Peyer's patch (tissue), 4 donors: ENCODE measurements around the gene UBP1.

Source experiments
- CTCF ChIP-seq, 6 experiments: fragments of 450-650 bp in 4 of 6; fragments of 200-600 bp in 2 of 6; sonication (generic) in 1 of 6; IDR thresholded peaks; one replicate each; pipeline ENCODE4 v1.5.1; 2017 to 2019; ENCODE audit warnings: antibody characterized with exemption in 6 of 6, mild to moderate bottlenecking in 3 of 6, moderate library complexity in 1 of 6
- POLR2A ChIP-seq, 2 donors: fragments of 450-650 bp; IDR thresholded peaks; one replicate each; pipeline ENCODE4 v1.5.1; 2017; ENCODE audit warnings: antibody characterized with exemption in 2 of 2, mild to moderate bottlenecking in 2 of 2, moderate library complexity in 2 of 2

DNA sequence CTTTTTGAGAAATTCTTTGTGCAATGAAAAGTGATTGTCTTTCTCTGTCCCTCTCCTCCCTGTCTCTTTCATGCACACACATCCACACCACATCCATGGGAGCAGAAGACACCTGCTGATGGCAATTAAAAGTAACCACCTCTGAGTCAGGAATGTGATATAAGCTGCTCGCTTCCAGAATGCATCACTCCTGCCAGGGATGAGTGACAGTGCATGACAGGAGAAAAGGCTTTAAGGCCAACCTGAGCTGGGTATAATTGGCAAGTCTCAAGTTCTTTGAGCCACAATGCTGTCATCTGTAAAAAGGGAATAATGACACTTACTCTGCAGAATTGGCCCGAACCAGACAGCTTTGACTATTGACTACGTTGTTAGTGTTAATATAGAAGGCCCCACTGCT lies 59.6 kb downstream of the UBP1 start:
- TF ChIP-seq CTCF (IDR thresholded peaks at IDR 0.05) (no peak), POLR2A (IDR thresholded peaks at IDR 0.05) (no peak)
